Stimulated activated CD8-positive, alpha-beta memory T cell treated with anti-CD3 and anti-CD28 coated beads, Interleukin-15, amount 100 ng/mL, for 48 hours (primary cell): ENCODE results near the gene HTRA2.
"Not testable (repeated sequence)": the region's sequence is repeated elsewhere in the genome, so short reads cannot be mapped to it uniquely, and the experiment has no call there.

Experiments used
- DNase-seq, 2 donors: peaks; one replicate each; pipeline ENCODE4 v3.0.0-alpha.2; 2020; ENCODE audit warnings: low read depth in 2 of 2

Gene HTRA2

DNA sequence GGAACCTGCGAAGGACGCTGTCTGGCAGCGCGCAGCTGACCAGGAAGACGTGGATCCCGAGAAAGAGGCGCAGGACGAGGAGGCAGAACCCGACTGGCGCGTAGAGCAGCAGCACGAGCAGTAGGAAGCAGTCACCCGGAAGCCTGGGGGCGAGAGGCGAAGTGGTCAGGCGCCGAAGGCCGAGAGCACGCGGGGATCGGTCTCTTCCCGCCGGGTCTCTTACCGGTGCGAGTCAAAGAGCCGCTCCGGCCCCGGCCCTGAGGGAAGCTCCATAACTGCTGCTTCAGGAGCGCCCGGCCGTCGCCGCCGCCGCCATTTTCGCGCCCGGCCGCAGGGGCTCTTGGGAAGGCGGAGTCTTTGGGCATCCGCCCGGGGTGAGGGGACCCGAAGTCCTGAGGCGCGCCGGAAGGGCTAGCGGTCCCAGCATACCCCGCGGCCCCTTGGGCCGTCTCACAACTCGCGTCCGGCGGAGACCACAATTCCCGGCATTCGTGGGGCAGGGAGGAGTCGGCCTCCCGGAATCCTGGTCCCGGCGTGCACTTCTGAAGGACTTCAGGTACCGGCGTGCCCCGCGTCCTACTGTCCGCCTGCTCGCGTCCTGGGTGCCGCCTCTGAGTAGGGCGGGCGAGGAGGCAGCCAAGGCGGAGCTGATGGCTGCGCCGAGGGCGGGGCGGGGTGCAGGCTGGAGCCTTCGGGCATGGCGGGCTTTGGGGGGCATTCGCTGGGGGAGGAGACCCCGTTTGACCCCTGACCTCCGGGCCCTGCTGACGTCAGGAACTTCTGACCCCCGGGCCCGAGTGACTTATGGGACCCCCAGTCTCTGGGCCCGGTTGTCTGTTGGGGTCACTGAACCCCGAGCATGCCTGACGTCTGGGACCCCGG, at the start of gene HTRA2, which contains the start of gene AUP1:
TSS of gene HTRA2 (plus strand) at position 577 of the 882 bp plus-strand sequence. CDS start at position 651, 74 bp downstream.
TSS of gene AUP1 (minus strand) at position 350 of the 882 bp plus-strand sequence. CDS start at position 273, 77 bp downstream.
- peak; percentile 95 to 96 for DNase-seq

DNA sequence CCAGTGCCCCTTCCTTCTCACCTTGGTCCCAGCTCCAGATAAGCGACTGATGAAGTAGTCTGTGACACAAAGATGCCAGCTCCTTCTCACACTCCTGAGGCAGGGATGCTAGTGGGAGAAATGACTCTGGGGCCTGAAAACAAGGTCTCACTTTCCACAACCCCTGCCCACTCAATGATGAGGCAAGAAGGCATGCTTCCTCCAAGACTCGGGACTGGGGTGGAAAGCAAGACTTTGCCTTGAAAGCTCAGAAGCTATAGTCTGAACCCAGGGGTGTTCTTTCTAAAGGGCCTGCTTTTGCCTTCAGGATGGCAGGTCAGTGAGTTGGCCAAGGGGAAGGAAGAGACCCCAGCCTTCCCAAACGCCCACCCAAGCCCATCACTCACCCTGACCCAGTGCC, 48.3 kb upstream of the HTRA2 start:
- DNase-seq = no peak

GRCh38 chr2:74481961-74482800, 47.6 kb upstream of the HTRA2 start:
- DNase-seq = peak; percentile 41 to 49

DNA sequence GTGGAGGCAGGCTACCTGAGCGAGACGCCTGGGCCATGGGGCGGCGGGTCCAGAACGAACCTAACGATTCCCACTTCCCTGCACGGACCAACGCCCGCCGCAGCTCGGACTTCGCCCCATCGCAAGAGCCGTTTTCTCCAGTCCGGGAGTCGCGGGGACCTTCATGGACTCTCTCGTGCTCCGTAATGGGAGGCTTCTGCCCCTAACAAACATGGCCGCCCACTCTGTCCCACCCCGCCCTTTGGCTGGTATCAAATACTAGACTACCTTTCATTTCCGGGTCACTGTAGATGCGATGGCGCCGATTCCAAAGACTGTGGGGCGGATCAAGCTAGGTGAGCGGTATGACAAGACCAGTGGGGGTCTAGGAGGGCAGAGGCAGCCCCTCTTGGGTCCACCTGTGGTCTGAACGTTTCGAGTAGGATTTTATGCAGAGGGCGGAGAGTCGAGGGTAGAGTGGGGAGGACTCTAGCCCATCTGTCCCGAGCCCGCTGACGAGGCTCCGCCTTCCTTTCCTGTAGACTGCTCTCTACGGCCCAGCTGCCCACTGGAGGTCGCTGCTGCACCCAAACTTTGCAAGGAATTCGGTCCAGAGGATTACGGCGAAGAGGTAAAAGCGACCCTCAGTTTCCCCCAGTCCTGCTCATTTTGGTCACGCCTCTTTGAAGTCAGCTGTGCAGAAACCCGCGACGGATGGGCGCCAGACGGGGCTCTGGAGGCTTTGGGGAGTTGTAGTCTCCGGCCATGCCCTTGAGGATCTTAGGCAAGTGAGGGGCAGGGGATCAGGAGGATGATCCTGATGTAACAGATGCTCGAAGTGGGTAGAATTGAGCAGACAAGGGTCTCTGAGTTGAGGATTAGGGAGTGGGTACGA, 46.7 kb upstream of the HTRA2 start, which contains the start of the genes CCDC142 and TTC31:
TSS of gene CCDC142 (minus strand) at position 198 of the 874 bp plus-strand sequence. CDS start at position 37, 161 bp downstream.
TSS of gene TTC31 (plus strand) at position 281 of the 874 bp plus-strand sequence. CDS start at position 296, 15 bp downstream.
- peak; percentile 86 to 87 for DNase-seq

DNA sequence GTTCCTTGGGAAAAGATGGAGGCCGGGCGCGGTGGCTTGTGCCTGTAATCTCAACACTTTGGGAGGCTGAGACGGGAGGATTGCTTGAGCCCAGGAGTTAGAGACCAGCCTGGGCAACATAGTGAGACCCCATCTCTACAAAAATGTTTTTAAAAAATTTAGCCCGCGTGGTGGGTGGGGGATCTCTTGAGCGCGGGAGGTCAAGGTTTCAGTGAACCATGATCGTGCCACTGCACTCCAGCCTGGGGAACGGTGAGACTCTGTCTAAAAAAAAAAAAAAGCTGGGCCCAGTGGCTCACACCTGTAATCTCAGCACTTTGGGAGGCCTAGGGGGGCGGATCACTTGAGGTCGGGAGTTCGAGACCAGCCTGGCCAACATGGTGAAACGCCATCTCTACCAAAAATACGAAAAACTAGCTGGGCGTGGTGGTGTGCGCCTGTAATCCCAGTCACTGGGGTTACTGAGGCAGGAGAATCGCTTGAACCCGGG, 46.0 kb upstream of the HTRA2 start:
- DNase-seq = not testable (repeated sequence)

DNA sequence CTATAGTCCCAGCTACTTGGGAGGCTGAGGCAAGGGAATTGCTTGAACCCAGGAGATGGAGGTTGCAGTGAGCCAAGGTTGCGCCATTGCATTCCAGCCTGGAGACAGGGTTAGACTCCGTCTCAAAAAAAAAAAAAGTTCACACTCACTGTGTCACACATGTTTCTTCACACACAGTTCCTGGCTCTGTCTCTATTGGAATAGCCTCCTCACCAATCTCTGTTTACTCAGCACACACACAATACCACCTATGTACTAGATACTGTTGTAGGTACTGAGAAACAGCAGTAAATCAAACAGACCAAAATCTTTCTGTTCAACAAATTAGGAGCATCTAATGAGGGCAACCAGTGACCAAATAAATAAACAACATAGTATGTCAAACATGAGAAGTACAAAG, 43.6 kb upstream of the HTRA2 start:
- no peak for DNase-seq

GRCh38 chr2:74488643-74489481, 40.9 kb upstream of the HTRA2 start:
- no peak for DNase-seq

GRCh38 chr2:74489906-74490305, 39.8 kb upstream of the HTRA2 start:
- no peak for DNase-seq

GRCh38 chr2:74491648-74492544, 37.8 kb upstream of the HTRA2 start:
- no peak for DNase-seq

DNA sequence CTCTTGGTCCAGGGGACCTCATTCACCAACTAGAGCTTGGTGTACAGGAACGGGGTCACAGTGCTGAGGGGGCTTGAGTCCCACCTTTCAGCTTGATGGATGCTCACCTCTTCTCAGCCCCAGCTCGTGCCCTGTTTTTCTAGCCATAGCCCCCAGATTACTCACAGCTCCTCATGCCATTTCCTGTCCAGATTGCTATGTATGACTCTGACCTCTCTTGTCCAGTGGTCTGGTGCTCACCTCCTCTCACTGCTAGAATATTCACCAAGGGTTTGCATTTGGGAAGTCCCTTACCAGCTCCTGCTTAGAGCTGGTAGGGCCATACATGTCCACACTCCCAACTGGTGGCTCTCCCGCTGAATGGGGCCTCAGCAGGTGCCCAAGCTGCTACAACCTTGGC, 36.2 kb upstream of the HTRA2 start:
- no peak for DNase-seq

DNA sequence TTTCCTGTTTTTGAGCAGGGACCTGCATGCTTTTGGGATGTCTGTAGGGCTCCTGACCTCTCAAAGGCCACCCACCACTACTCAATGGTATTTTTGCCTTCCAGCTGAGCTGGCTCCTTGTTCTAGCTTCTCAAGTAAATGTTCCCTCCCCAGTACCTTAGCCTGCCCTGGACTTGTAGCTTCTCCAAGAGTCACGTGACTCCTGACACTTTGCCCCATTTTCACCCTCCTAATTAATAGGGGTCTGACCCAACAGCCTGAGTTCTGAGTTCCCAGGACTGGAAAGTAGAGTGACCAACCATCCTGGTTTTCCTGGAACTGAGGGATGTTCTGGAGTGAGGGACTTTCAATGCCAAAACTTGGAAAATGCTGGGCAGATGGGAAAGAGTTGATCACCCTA, 34.3 kb upstream of the HTRA2 start:
- no peak for DNase-seq

DNA sequence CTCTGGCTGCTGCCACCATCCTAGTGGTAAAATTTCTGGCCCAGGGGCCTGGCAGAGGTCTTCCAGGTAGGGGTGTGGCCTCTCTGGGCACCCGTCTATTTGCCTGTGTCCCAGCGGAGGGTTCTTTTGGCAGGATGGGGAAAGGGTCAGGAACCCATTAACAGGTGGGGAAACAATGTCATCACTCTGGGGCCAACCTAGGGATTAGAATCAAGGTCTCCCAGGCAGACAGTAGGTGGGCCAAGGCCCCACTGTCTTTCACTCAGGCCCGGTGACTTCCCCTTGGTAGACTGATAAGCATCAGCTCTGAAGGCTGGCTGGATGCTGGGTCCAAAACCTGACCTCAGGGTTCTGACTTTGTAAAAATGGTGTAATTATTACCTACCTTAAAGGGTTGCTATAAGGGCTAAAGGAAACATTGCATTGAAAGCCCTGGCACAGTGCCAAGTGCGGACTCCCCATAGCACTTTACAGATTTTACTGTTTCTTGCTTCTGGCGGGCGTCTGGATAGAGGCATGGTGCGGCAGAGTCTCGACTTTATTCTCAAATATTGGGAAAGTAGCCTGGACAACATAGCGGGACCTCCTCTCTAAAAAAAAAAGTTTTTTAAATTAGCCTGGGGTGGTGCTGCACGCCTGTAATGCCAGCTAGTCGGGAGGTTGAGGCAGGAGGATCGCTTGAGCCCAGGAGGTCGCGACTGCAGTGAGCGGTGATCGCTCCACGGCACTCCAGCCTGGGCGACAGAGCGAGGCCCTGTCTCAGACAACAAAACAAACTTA, 32.5 kb upstream of the HTRA2 start:
- DNase-seq = no peak

- no peak for DNase-seq
Observed at GRCh38 chr2:74497777-74498499, 31.8 kb upstream of the HTRA2 start.

DNA sequence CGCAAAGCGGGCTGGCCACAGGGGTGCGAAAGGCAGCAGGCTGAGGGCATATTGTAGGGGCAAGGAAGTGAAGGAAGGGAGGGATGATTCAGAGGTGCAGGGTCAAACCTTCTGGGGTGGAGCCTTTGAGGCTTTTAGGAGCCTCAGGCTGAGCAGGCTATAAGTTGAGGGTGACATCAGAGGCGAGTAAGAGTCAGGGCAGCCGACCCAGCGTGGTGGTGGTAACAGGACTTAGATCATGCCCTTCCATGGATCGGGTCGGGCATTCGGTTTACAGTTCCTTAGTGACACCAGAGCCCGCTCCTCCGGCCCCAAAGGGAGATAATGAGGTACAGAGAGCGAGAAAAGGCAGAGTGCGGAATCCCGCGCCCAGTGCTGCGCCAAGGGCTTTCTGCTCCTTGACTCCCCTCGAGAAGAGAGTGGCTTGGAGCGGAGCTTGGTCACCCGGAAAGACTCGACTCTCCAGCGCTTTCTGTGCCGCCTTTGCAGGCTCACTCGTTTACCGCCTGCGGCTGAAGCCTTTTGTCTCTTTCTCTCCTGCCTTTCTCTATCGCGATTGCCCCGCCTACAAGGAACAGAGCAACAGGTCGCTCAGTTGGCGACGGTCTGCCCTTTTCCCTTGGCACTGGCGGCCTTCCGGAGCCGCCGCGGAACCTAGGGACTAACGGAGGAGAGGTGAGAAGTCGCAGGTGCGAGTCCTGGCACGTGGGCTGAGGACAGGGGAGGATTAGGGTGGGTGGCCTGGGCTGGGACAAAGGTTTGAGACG, 31.1 kb upstream of the HTRA2 start:
- no peak for DNase-seq

GRCh38 chr2:74499267-74499939, 30.3 kb upstream of the HTRA2 start, which contains the start of gene LBX2:
TSS of gene LBX2 (minus strand) at chr2:74499603. CDS start at chr2:74499537, 66 bp downstream.
- no peak for DNase-seq

GRCh38 chr2:74499940-74500577, 29.7 kb upstream of the HTRA2 start:
- no peak for DNase-seq
